Omental fat pad (tissue), 4 donors: ENCODE results near the gene PARP15. TPM values are rescaled to one million over a fixed set of nuclear protein-coding genes. Genes with fewer than 3 reads are reported as not detected.
"Not testable (repeated sequence)": the region's sequence is repeated elsewhere in the genome, so short reads cannot be mapped to it uniquely, and the experiment has no call there.

Experiments used
- ATAC-seq: fragments of 150-250 bp; one replicate; pipeline ENCODE4 v1.9.1; 2016; ENCODE audit warnings: mild to moderate bottlenecking, moderate library complexity; ENCODE audit not compliant: low FRiP score
- DNase-seq: peaks from one replicate; pipeline ENCODE4 v3.0.0-alpha.2; 2019; ENCODE audit warnings: low spot score
- CTCF ChIP-seq, 3 donors: fragments of 450-650 bp; IDR thresholded peaks; one replicate each; pipeline ENCODE4 v1.5.1; 2016 to 2017; ENCODE audit warnings: antibody characterized with exemption in 3 of 3, mild to moderate bottlenecking in 3 of 3, moderate library complexity in 2 of 3
- total RNA-seq, 4 donors: library from RNA; depleted of rRNA; stranded (reverse); fragments of >200 nt; gene quantifications; one replicate each; pipeline ENCODE4 v1.1.0, GENCODE V29; 2016

PARP15 gene
- total RNA-seq, 4 donors from 2014 or later: 3.3 to 6.8 (median 4.2) TPM

GRCh38 chr3:122642935-122643334 lies 65.5 kb downstream of the PARP15 start:
- DNase-seq (no peak), ATAC-seq (no peak)
- TF ChIP-seq CTCF (IDR thresholded peaks at IDR 0.05): no peak

- no peak for TF ChIP-seq CTCF (IDR thresholded peaks at IDR 0.05)
- ATAC-seq: no peak
Measured at GRCh38 chr3:122646146-122646988, 68.9 kb downstream of the PARP15 start.

GRCh38 chr3:122651233-122651907 lies 73.9 kb downstream of the PARP15 start:
- not testable (repeated sequence) for ATAC-seq, DNase-seq

More at GRCh38 chr3:122646146-122646988, 68.9 kb downstream of the PARP15 start:
- DNase-seq: no peak

- ATAC-seq, DNase-seq: not testable (repeated sequence)
Measured at GRCh38 chr3:122651962-122652361, 74.5 kb downstream of the PARP15 start.

- DNase-seq, ATAC-seq: not testable (repeated sequence)
Measured at GRCh38 chr3:122658336-122658735, 80.9 kb downstream of the PARP15 start.

- TF ChIP-seq CTCF (IDR thresholded peaks at IDR 0.05): no peak
- DNase-seq (no peak), ATAC-seq (no peak)
Measured at GRCh38 chr3:122660297-122660974, 83.0 kb downstream of the PARP15 start.

- ATAC-seq: no peak
- DNase-seq: no peak
- no peak for TF ChIP-seq CTCF (IDR thresholded peaks at IDR 0.05)
Measured at GRCh38 chr3:122661633-122662032, 84.2 kb downstream of the PARP15 start.

GRCh38 chr3:122662505-122662904 lies 85.1 kb downstream of the PARP15 start:
- no peak for DNase-seq
- ATAC-seq: no peak
- no peak for TF ChIP-seq CTCF (IDR thresholded peaks at IDR 0.05)
